ENCODE measurements around the gene IGSF23.
"Not testable (repeated sequence)": the region's sequence is repeated elsewhere in the genome, so short reads cannot be mapped to it uniquely, and the experiment has no call there.

Gene IGSF23

DNA sequence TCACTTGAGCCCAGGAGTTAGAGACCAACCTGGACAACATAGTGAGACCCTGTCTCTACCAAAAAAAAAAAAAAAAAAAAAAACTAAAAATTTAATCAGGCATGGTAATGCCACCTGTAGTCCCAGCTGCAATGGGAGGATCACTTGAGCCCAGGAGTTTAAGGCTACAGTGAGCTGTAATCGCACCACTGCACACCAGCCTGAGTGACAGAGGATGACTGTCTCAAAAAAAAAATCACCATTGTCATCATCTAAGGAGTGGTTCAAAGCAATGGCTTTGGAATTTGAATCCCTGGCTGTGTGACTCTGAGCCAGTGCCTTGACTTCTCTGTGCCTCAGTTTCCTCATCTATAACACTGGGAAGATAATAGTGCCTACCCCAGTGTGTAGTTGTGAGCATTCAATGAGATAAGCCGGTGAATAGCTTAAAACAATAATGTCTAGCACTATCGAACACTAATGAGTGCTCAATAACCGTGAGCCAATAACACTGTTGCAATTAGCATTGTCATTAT, 11.5 kb downstream of the IGSF23 start:
- no peak overlapping the region for H3K27ac ChIP-seq
- TF ChIP-seq CTCF (conservative IDR thresholded peaks at IDR 0.05), result no peak

GRCh38 chr19:44625637-44626036, 12.3 kb downstream of the IGSF23 start:
- H3K27ac ChIP-seq, result not testable (repeated sequence)

DNA sequence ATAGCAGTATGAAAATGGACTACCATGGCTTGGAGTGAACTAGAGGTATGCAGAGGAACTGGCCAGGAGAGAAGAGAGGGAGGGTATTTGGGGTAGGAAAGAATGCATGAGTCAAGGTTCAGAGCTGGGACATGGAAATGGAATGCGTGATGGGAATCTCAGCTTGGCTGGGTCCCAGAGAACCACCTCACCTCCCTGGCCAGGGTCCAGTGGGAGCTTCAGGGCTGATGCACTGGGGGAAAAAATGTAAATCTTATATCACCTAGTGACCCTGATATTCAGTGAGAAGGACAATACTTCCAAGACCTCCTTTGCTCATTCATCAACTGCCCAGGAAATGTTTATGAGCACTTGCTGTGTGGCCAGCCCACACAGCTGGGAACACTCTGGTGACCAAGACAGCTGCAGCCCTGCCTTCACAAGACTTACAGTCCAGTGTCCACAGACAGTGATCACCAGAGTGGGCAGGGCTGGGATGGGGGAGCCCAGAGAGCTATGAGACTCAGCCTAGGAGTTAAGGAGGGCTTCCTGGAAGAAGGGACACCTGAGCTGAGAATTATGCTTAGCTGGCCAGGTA, 12.8 kb downstream of the IGSF23 start:
- H3K27ac ChIP-seq, result no peak overlapping the region
- TF ChIP-seq CTCF (conservative IDR thresholded peaks at IDR 0.05), result no peak

- TF ChIP-seq CTCF (conservative IDR thresholded peaks at IDR 0.05), result no peak
- no peak overlapping the region for H3K27ac ChIP-seq
Measured at GRCh38 chr19:44627631-44628030, 14.3 kb downstream of the IGSF23 start.

DNA sequence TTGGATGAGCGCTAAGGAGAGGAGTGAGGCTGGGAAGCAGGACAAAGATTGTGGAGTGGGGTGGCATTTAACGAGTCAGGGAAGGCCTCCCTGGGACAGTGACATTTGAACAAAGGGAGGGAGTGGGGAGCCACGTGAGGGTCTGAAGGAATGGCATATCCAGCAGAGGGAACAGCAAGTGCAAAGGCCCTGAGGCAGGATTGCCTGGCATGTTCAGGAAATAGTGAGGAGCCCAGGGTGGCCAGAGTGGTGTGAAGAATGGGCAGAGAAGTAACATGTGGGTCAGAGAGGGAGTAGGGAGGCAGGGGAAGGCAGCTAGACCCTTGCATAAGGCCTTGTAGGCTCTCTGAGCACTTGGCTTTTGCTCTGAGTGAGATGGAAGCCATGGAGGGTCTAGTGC, 15.4 kb downstream of the IGSF23 start:
- TF ChIP-seq CTCF (conservative IDR thresholded peaks at IDR 0.05), result no peak
- no peak overlapping the region for H3K27ac ChIP-seq

DNA sequence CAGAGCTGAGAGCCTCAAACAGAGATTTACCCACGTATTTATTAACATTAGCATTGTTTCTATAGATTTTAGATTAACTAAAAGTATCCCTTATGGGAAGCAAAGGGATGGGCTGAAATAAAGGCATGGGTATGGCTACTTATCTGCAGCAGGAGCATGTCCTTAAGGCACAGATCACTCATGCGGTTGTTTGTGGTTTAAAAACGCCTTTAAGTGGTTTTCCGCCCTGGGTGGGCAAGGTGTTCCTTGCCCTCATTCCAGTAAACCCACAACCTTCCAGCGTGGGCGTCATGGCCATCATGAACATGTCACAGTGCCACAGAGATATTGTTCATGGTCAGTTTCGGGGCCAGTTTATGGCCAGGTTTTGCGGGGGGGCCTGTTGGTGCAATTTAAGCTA, 18.2 kb downstream of the IGSF23 start:
- H3K27ac ChIP-seq, result not testable (repeated sequence)

GRCh38 chr19:44634058-44634457, 20.7 kb downstream of the IGSF23 start:
- H3K27ac ChIP-seq, result not testable (repeated sequence)

DNA sequence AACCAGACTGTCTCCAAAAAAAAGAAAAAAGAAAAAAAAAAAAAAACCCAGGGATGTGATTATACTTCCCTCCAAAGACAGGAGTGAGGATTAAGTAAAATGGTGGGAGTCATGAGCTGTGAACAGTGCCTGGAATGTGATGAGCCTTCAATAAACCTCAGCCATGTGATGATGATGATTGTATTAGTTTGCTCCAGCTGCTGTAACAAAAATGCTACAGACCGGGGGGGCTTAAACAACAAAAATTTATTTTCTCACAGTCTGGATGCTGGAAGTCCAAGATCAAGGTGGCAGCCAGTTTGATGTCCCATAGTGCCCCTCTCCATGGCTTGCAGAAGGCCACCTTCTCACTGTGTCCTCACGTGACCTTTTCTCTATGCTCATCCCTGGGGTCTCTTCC, 21.4 kb downstream of the IGSF23 start:
- TF ChIP-seq CTCF (conservative IDR thresholded peaks at IDR 0.05), result no peak
- no peak overlapping the region for H3K27ac ChIP-seq

DNA sequence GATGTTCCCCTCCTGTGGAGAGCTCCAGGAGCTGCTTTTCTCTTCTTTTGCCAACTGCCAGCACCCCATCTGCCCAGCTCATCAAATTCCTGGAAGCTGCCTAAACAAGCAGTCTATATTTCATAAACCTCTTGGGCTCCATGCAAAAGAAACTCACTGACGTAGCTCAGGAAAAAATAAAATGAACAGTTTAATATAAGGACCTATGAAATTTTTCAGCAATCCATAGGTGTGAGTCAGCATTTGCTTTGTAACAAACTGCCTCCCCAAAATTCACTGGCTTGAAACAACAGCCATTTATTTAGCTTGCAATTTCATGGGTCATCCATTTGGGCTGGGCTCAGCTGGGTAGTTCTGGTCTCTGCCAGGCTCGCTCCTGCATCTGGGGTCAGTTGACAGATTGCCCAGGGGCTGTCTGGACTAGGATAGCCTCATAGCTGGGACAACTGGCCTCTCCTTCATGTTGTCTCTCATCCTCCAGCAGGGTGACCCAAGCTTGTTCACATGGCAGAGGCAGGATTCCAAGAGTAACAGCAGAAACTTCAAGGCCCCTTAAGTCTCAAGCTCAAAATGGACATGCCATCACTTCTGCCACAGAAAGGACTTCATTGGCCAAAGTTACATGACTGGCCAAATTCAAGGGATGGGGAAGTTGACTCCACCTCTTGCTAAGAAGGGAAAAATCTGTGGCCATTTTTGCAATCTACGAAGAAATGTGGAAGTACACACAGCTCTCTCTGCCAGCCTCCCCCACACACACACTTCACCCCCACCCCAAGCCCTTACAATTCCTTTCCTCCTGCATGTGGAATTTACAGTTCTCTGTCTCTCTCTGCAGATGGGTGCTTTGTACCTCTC, 22.4 kb downstream of the IGSF23 start:
- no peak overlapping the region for H3K27ac ChIP-seq

More for the DNA sequence above, 22.4 kb downstream of the IGSF23 start:
- TF ChIP-seq CTCF (conservative IDR thresholded peaks at IDR 0.05), result no peak
